Adrenal gland (tissue), 5 donors: ENCODE measurements around the gene MRPS12.

Source experiments
- POLR2A ChIP-seq, 2 donors: fragments of 450-650 bp; IDR thresholded peaks; one replicate each; pipeline ENCODE4 v1.6.1; 2017; ENCODE audit warnings: antibody characterized with exemption in 2 of 2, mild to moderate bottlenecking in 2 of 2, moderate library complexity in 1 of 2
- TF ChIP-seq, protein P1 (sequence below), 6 experiments: fragments of 450-650 bp in 4 of 6; fragments of 200-600 bp in 2 of 6; sonication (generic) in 1 of 6; IDR thresholded peaks; 1 replicate in 5 of 6; 2 replicates in 1 of 6; pipeline versions ENCODE4 v1.5.1 to v1.8.0; 2016 to 2021; ENCODE audit warnings: antibody characterized with exemption in 6 of 6, mild to moderate bottlenecking in 2 of 6, moderate library complexity in 1 of 6
- donor health status: DM: no; HTN: no; CAD: no.

DNA sequence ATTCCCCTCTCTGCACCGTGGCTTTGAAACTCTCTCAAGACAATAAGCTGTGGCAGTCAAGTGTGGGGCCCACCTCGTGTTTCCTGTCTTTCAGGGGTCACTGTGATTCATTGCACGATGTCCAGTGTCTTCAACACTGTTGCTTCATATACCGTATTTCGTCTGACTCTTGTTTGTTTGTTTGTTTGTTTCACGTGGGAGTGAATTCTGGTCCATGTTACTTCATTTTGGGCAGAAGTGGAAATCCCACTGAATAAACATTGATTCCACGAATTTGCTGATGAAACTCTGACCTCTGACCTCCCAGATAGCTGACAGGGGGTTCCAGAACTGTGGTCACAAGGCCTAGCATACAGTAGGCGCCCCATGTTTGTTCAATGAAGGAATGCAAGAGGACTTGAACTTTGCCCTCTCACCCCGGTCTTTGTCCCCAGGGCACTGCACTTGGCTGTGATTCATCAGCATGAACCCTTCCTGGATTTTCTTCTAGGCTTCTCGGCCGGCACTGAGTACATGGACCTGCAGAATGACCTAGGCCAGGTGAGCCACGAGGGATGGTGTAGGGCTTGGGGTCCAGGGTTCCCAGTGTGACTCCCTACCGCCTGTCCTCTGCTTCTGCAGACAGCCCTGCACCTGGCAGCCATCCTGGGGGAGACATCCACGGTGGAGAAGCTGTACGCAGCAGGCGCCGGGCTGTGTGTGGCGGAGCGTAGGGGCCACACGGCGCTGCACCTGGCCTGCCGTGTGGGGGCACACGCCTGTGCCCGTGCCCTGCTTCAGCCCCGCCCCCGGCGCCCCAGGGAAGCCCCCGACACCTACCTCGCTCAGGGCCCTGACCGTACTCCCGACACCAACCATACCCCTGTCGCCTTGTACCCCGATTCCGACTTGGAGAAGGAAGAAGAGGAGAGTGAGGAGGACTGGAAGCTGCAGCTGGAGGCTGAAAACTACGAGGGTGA, 25.9 kb upstream of the MRPS12 start:
- TF ChIP-seq, protein P1, sequence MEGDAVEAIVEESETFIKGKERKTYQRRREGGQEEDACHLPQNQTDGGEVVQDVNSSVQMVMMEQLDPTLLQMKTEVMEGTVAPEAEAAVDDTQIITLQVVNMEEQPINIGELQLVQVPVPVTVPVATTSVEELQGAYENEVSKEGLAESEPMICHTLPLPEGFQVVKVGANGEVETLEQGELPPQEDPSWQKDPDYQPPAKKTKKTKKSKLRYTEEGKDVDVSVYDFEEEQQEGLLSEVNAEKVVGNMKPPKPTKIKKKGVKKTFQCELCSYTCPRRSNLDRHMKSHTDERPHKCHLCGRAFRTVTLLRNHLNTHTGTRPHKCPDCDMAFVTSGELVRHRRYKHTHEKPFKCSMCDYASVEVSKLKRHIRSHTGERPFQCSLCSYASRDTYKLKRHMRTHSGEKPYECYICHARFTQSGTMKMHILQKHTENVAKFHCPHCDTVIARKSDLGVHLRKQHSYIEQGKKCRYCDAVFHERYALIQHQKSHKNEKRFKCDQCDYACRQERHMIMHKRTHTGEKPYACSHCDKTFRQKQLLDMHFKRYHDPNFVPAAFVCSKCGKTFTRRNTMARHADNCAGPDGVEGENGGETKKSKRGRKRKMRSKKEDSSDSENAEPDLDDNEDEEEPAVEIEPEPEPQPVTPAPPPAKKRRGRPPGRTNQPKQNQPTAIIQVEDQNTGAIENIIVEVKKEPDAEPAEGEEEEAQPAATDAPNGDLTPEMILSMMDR (IDR thresholded peaks at IDR 0.05): no peak
- TF ChIP-seq POLR2A (IDR thresholded peaks at IDR 0.05): no peak
